ENCODE data around the gene HCK. TPM values are rescaled to one million over a fixed set of nuclear protein-coding genes. Genes with fewer than 3 reads are reported as not detected.

HCK gene
- total RNA-seq, 1 donor from 2014 or later: 99.9 TPM

DNA sequence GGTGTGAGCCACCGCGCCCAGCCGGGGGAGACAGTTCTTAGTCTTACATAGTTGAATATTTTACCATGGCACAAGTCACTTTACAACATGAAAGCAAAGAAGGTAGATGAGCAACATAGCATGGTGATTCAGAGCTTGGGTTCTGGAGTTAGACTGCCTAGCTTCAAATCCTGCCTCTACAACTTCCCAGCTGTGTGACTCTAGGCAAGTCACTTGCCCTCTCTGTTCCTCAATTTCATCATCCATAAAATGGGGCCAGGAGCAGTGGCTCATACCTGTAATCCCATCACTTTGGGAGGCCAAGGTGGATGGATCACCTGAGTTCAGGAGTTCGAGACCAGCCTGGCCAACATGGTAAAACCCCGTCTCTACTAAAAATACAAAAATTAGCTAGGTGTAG is 26.3 kb downstream of the HCK start:
- no peak overlapping the region for H3K4me3 ChIP-seq
- intact Hi-C loops (cut with DNase I): no loop called here

DNA sequence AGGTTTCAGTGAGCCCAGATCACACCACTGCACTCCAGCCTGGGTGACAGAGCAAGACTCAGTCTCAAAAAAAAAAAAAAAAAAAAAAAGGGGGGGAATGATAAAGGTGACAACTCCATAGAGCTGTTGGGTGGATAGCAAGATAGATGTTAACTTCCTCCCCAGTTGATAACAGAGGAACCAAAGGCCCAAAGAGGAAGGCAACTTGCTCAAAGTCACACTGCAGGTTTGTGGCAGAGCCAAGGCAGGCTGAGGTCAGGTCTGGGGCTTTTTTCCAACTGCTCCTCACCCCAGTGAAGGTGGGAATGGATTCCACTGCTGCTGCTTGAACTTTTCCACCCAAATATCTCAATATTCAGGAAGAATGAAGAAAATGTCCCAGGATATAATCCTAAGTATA is 26.7 kb downstream of the HCK start:
- no peak for DNase-seq
- TF ChIP-seq, protein P1, sequence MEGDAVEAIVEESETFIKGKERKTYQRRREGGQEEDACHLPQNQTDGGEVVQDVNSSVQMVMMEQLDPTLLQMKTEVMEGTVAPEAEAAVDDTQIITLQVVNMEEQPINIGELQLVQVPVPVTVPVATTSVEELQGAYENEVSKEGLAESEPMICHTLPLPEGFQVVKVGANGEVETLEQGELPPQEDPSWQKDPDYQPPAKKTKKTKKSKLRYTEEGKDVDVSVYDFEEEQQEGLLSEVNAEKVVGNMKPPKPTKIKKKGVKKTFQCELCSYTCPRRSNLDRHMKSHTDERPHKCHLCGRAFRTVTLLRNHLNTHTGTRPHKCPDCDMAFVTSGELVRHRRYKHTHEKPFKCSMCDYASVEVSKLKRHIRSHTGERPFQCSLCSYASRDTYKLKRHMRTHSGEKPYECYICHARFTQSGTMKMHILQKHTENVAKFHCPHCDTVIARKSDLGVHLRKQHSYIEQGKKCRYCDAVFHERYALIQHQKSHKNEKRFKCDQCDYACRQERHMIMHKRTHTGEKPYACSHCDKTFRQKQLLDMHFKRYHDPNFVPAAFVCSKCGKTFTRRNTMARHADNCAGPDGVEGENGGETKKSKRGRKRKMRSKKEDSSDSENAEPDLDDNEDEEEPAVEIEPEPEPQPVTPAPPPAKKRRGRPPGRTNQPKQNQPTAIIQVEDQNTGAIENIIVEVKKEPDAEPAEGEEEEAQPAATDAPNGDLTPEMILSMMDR (IDR thresholded peaks at IDR 0.05): no peak
- H3K27me3 ChIP-seq (ENCODE audit: low read depth): peaks cover 8% of the 10 kb centered on the region
- no peaks in the 10 kb centered on the region for H3K4me1 ChIP-seq
- intact Hi-C loops (cut with DNase I): no loop called here
- no peak overlapping the region for H3K4me3 ChIP-seq
- H3K36me3 ChIP-seq: peaks cover 4% of the 10 kb centered on the region
- no peak for ATAC-seq
- no peak overlapping the region for H3K27ac ChIP-seq
- no peaks in the 10 kb centered on the region for H3K9me3 ChIP-seq

More for the DNA sequence above, 26.3 kb downstream of the HCK start:
- Histone ChIP-seq H3K27me3 (ENCODE audit: low read depth) (peaks cover 8% of the 10 kb centered on the region), H3K9me3 (no peaks in the 10 kb centered on the region), H3K36me3 (peaks cover 4% of the 10 kb centered on the region), H3K4me1 (no peaks in the 10 kb centered on the region), H3K27ac (no peak overlapping the region)
- TF ChIP-seq, protein P1 (IDR thresholded peaks at IDR 0.05): no peak
- DNase-seq (no peak), ATAC-seq (no peak)

DNA sequence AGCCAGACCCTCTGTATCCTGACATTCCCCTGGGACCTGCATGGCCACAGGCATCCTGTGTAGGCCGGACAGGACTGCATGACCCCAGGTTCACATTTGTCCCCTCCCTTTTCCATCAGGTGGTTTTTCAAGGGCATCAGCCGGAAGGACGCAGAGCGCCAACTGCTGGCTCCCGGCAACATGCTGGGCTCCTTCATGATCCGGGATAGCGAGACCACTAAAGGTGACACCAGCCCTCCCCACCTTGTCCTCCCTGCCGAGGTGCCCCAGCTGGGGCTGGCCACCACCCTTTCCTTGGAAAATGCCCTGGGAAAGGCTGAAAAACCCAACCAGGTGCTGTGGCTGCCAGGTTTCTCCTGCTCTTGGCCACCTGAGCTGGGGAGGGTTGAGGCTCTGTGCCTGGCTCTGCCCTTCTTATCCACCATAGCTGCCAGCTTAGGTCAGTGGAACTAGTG is 27.6 kb downstream of the HCK start:
- Histone ChIP-seq H3K4me1 (no peaks in the 10 kb centered on the region), H3K36me3 (peaks cover 4% of the 10 kb centered on the region), H3K27me3 (ENCODE audit: low read depth) (peaks cover 8% of the 10 kb centered on the region), H3K4me3 (no peak overlapping the region), H3K27ac (no peak overlapping the region), H3K9me3 (no peaks in the 10 kb centered on the region)
- DNase-seq (no peak), ATAC-seq (no peak)
- intact Hi-C loops (cut with DNase I): no loop called here
- TF ChIP-seq, protein P1 (IDR thresholded peaks at IDR 0.05): no peak

DNA sequence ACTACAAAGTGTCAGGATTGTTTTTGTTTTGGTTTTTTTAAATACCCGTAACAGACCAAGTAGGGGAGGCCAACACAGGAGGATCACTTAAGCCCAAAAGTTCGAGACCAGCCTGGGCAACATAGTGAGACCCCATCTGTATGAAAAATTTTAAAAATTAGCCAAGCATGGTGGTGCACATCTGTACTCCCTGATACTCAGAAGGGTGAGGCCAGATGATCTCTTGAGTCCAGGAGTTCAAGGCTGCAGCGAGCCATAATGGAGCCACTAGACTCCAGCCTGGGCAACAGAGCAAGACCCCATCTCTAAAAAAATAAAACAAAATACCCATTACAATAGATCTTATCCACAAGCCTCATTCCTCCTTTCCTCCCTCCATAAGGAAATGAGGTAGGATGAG is 28.7 kb downstream of the HCK start:
- Histone ChIP-seq H3K4me1 (no peaks in the 10 kb centered on the region), H3K27me3 (ENCODE audit: low read depth) (peaks cover 8% of the 10 kb centered on the region), H3K36me3 (peaks cover 4% of the 10 kb centered on the region), H3K27ac (no peak overlapping the region), H3K9me3 (no peaks in the 10 kb centered on the region), H3K4me3 (no peak overlapping the region)
- TF ChIP-seq, protein P1 (IDR thresholded peaks at IDR 0.05): no peak
- DNase-seq (no peak), ATAC-seq (no peak)
- intact Hi-C loops (cut with DNase I): no loop called here

DNA sequence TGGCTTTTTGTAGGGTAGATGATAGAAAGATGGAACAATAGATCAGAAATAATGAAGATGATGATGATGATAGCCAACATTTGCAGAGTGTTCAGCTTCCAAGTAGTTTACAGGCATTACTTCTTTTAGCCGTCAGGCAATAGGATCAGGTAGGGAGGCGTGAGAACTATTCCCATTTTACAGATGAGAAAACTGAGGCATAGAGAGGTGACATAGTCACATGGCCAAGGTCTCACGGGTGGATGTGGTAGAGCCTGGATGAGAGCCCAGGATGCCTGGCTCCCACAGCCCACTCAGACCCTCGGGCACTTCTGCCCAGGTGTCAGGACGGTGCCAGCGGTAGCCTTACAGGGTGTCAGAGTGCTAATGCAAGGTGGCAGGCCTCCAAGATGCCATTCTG is 31.4 kb downstream of the HCK start:
- no peaks in the 10 kb centered on the region for H3K4me1 ChIP-seq
- ATAC-seq: no peak

More for the DNA sequence above, 31.4 kb downstream of the HCK start:
- H3K27ac ChIP-seq: no peak overlapping the region
- H3K9me3 ChIP-seq: no peaks in the 10 kb centered on the region
- H3K36me3 ChIP-seq: peaks cover 12% of the 10 kb centered on the region
- TF ChIP-seq, protein P1 (IDR thresholded peaks at IDR 0.05): no peak
- no peak overlapping the region for H3K4me3 ChIP-seq
- DNase-seq: no peak
- peaks cover 8% of the 10 kb centered on the region for H3K27me3 ChIP-seq (ENCODE audit: low read depth)
- intact Hi-C loops (cut with DNase I): no loop called here
